CD4-positive, alpha-beta T cell treated with Interleukin-4 for 4 hours (primary cell): Measurements from ENCODE around the gene TST.

Experiments used
- DNase-seq: peaks from one replicate; pipeline ENCODE4 v3.0.0-alpha.2; 2020

Gene TST

DNA sequence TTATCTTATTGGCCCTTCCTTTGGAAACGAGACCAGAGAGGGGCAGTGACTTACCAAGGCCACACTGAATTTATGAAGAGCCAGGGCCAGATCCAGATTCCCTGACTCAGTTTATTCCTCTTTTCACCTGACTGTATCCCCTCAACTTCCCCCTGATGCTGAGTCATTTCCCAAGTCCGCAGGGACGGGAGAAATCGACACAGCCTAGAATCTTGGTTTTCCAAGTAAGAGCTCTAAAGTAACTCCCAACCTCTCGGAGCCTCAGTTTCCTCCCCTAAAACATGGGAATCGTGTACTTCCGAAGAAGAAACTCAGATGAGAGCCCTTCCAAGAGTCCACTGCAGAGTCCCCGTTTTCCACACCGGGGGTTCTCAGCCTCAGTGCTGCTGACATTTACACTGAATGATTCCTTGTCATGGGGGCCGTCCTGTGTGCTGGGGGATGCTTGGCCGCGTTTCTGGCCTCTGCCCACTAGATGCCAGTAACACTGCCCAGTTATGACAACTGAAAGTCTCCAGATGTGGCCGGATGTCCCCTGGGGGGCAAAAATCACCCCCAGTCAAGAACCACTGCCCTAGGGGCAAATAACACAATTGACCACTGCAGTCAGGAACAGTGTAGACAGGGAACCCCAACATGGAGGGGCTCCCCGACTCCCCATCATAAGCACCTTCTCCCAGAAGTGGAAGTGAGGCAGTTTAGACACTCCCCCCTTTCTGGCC lies 11.5 kb upstream of the TST start:
- no peak for DNase-seq

DNA sequence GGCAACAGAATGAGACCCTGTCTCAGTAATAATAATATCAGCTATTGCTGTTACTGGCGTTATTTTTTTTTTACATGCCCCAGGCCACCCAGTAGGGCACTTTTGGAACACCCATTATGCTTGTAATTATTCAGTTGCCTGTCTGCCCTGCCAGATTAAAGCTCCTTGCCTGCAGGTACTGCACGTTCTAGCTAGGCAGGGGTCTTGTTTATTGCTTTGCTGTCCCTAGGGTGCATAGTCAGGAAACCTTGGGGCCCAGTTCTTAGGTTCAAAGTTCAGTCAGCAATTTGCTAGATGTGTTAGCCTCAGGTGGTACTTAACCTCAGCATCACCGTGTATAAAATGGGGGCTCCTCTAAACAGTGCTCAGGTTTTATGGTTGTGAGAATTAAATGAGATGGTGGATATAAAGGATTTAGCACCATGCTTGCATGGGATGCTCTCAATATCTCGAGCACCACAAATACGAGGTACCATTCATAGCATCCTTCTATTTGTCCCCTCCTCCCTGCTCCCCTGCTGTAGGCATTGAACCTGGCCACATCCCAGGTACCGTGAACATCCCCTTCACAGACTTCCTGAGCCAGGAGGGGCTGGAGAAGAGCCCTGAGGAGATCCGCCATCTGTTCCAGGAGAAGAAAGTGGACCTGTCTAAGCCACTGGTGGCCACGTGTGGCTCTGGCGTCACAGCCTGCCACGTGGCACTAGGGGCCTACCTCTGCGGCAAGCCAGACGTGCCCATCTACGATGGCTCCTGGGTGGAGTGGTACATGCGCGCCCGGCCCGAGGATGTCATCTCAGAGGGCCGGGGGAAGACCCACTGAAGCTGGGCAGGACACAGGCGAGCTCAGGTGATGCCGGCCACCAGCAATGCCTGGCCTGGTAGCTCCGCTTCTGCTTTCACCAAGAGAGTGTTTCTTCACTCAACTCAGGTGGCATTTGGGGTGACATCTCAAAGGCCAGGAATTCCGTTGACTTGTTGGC lies 9.7 kb upstream of the TST start:
- no peak for DNase-seq

DNA sequence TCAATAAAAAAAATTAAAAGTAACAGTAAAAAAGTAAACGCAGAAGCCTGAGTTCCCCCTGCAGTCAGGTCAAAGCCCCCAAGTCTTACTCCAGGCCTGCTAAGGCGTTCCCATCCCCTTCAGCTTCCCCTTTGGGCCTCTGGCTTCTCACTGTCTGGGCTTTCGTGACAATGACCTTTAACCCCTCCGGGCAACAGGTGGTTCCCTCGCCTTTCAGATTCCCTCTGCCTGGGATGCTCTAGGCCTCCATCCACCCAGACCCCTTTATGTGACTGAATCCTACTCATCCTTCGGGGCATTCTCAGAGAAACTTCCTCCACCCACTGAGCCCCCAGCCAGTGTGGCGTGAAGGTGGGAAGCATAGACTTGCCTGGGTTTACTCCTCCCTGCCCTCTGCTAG lies 8.3 kb upstream of the TST start:
- no peak for DNase-seq

GRCh38 chr22:37026325-37026724 lies 7.1 kb upstream of the TST start:
- DNase-seq = no peak

GRCh38 chr22:37025500-37026070 lies 6.3 kb upstream of the TST start:
- DNase-seq = no peak

GRCh38 chr22:37024339-37025157 lies 5.3 kb upstream of the TST start:
- no peak for DNase-seq

- no peak for DNase-seq
Measured at GRCh38 chr22:37023743-37024338, 4.6 kb upstream of the TST start.

- DNase-seq = no peak
Measured at GRCh38 chr22:37022483-37023337, 3.5 kb upstream of the TST start.

DNA sequence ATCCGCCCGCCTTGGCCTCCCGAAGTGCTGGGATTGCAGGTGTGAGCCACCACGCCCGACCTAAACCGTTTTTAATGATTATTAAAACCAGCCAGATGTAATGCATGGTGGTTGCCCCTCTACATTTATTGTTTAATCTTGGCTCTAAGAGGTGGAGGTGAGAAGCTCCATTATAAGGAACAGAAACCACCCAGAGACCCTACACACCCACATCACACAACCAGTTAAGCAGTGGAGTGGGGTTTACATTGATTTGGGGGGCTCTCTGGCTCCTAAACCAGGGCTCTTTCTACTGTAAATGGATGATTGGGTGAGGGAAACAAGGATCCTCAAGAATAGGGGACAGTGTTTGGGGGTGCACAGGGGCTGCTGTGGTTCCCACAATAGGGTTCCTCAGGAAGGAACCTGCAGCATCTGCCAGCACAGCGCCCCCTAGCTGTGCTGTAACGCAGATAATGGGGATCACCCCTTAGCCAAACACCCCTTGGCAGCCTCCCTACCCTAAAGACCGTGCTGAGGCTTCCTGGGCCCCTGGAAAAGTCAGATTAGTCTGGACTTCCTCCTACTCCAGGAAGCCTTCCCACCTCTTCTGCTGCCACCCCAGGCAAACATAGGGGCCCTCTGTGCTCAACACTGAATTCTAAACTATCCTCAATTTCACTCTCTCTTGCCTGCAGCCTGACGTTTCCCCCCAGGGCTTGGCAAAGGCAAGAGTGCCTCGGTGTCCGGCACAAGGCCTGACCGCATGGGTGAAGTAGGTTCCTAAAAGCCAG lies 2.6 kb upstream of the TST start:
- DNase-seq = peak; percentile 42

- no peak for DNase-seq
Measured at GRCh38 chr22:37021041-37021440, 1.8 kb upstream of the TST start.

DNA sequence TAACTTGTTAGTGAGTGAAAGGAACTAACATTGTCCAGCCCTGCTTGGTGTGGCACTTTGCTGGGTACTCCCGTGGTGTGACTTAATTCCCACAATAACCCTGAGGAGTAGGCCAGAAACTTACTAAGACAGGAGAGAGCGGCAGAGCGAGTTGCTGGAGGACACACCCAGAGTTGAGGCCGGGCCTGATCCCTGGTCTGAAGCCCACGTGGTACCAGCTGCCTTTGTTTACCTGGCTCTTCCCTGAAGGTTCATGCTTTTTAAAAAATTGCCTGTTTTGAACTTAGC lies 889 bp upstream of the TST start:
- DNase-seq = no peak

DNA sequence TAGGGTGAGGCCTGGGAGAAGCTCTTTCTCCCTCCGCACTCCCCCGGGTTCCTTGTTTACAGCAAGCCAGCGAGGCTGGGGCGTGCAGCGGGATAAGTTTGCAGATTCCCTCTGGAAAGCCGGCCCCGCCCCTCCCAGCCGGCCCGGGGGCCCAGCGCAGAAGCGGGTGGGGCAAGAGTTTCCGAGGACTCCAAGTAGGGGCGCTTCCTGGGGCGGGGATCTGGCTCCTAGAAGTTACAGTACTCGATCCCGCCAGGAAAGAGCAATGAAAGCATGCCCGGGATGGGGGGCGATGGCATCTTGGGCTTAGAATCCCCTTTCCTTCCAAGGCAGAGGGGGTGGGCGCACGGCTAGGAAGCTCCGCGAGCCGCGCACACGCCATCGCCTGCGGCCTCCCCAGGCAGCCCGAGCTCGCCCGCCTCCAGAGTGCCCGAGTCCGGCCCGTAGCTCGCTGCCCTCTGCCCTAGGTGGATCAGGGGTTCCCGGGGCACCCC lies 385 bp downstream of the TST start:
- DNase-seq = no peak

- no peak for DNase-seq
Measured at GRCh38 chr22:37018086-37018814, 997 bp downstream of the TST start.

- no peak for DNase-seq
Measured at GRCh38 chr22:37017356-37017755, 1.9 kb downstream of the TST start.

- DNase-seq = no peak
Measured at GRCh38 chr22:37016134-37016910, 2.9 kb downstream of the TST start.

DNA sequence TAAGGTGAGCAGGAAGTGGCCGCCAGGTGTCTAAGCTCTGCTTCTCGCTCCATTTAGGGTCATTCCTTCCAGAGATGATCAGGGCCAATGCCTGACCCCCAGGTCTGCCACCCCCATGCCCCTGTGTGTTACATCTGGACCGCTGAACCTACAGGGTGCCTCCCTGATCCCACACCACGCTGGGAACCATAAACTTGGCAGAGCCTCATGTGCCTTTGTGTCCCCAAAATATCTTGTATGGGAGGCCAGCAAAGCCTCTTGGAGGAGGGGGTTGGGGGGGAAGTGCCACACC lies 3.7 kb downstream of the TST start:
- DNase-seq = no peak

- no peak for DNase-seq
Measured at GRCh38 chr22:37014835-37015586, 4.2 kb downstream of the TST start.

DNA sequence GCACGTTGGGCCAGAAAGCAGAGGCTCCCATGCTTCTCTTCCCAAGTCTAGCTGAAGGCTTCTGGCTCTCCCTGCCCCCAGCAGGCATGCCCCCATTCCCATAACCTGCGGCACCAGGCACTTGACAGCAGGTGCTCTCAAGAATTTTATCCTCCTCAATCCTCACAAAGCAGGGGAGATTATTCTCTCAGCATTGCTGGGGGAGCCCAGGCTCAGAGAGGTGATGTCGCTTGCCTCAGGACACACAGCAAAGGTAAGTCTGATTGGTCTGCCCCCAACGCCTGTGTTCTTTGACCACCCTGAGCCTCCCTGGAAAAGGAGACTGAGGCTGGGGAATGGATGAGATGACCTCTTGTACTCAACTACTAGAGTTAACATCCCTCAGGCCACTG lies 4.8 kb downstream of the TST start:
- no peak for DNase-seq

DNA sequence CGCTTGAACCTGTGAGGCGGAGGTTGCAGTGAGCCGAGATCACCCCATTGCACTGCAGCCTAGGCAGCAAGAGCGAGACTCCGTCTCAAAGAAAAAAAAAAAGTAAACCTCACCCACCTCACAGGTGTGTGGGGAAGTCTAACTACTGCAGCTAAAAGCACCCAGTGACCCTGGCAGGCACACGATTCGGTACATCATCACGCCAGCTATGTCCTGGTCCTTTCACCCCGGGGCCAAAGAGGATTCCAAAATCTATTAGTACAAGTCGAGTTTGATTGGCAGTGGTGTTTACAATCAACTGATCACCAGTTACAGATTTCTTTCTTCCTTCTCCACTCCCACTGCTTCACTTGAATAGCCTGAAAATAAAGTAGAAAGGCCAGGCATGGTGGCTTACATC lies 6.3 kb downstream of the TST start:
- no peak for DNase-seq
